GM12874 (cell line): Measurements from ENCODE around the gene NCOA1.

Experiments used
- CTCF ChIP-seq: IDR thresholded peaks from 2 replicates; pipeline ENCODE4 v1.5.1; 2011; ENCODE audit warnings: low read depth, mild to moderate bottlenecking, control low read depth, low read length, moderate library complexity; ENCODE audit not compliant: insufficient read depth

NCOA1 gene

GRCh38 chr2:24611631-24612030 is 120.6 kb downstream of the NCOA1 start:
- TF ChIP-seq CTCF: no peak

DNA sequence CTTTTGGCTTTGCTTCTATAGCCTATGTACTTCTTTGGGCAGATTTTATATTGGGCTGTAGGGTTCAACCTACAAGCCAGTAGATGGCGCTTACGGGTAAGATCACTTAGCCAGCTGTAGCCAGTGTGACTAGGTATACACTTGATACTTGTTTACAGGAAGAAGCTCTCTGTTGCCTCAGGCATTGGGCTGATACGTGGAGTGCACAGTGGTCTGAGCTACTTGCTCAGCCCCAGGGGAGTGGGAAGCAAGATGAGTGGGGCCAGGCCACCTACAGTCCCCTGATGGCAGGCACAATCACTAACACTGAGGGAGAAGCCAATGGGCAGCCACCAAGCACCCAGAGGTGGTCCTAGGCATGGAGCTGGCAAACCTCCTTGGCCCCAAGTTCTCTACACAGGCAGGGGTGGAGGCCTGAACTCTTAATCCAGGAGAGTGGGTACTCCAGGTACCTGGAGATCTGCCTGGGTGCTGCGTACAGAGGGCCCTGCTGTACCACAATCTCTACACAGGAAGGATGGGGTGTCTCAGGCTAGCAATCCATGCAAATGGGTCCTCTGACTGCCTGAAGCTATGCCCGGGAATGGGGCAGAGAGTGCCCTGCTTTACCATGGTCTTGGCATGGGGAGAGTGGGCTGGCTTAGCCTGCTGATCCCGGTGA is 122.2 kb downstream of the NCOA1 start:
- TF ChIP-seq CTCF: peak; percentile 60; the same call in 1 of the 2 replicates

GRCh38 chr2:24616616-24617015 is 125.6 kb downstream of the NCOA1 start:
- no peak for TF ChIP-seq CTCF

- TF ChIP-seq CTCF: no peak
These were observed 126.4 kb downstream of the NCOA1 start for GRCh38 chr2:24617424-24617823.

DNA sequence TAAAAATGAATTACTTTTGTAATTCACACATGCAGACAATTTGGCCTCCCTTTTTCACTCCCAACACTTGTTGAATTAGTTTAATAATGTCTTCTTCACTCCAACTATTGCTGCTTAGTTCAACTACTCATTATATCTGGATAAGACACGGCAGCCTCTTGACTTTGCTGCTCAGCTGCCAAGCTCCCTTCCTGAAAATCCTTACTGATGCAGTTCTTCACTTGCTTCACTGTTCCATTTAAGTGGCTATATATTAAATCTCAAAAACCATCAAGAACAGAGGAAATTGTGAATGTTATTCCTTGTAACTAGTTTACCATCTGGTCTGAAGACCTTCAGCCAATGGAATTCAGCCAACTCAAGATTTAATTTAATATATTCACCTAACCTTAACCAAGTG is 127.1 kb downstream of the NCOA1 start:
- no peak for TF ChIP-seq CTCF

GRCh38 chr2:24618680-24619079 is 127.6 kb downstream of the NCOA1 start:
- no peak for TF ChIP-seq CTCF

- TF ChIP-seq CTCF: no peak
These were observed 129.9 kb downstream of the NCOA1 start for GRCh38 chr2:24620936-24621335.
